GM20431 (cell line): ENCODE measurements around the gene ERBB2.

ENCODE experiments used
- in situ Hi-C: fragments of 300-500 bp; cut with MseI, MboI; formaldehyde crosslinking; loops from one replicate; pipeline ENCODE4 v1.15.0; 2020; ENCODE audit warnings: low sequenced_read_pairs; ENCODE audit not compliant: unreplicated experiment

Gene ERBB2

GRCh38 chr17:39699818-39700147 is at the start of gene ERBB2:
ERBB2 (plus strand) TSS chr17:39700064; CDS start chr17:39700239, 175 bp downstream.
- in situ Hi-C loops: no loop called here

GRCh38 chr17:39650121-39650579 is 49.7 kb upstream of the ERBB2 start:
- in situ Hi-C loops: no loop called here

- in situ Hi-C loops: no loop called here
Measured at GRCh38 chr17:39651923-39652586, 47.8 kb upstream of the ERBB2 start.

GRCh38 chr17:39652587-39653315 is 47.1 kb upstream of the ERBB2 start:
- in situ Hi-C loops: no loop called here

GRCh38 chr17:39653316-39653661 is 46.6 kb upstream of the ERBB2 start:
- in situ Hi-C loops: no loop called here

- in situ Hi-C loops: no loop called here
Measured at GRCh38 chr17:39653662-39654331, 46.1 kb upstream of the ERBB2 start.

GRCh38 chr17:39655105-39655504 is 44.8 kb upstream of the ERBB2 start:
- in situ Hi-C loops: no loop called here

- in situ Hi-C loops: no loop called here
Measured at GRCh38 chr17:39658346-39658745, 41.5 kb upstream of the ERBB2 start.

- in situ Hi-C loops: no loop called here
Measured at GRCh38 chr17:39658760-39659159, 41.1 kb upstream of the ERBB2 start.

GRCh38 chr17:39659279-39660010 is 40.4 kb upstream of the ERBB2 start:
- in situ Hi-C loops: no loop called here

GRCh38 chr17:39660011-39660360 is 39.9 kb upstream of the ERBB2 start:
- in situ Hi-C loops: no loop called here

- in situ Hi-C loops: no loop called here
Measured at GRCh38 chr17:39660397-39661385, 39.2 kb upstream of the ERBB2 start.

- in situ Hi-C loops: no loop called here
Measured at GRCh38 chr17:39661744-39662541, 37.9 kb upstream of the ERBB2 start.

- in situ Hi-C loops: no loop called here
Measured at GRCh38 chr17:39662551-39663339, 37.1 kb upstream of the ERBB2 start.

GRCh38 chr17:39663340-39663687 is 36.5 kb upstream of the ERBB2 start:
- in situ Hi-C loops: no loop called here

- in situ Hi-C loops: no loop called here
Measured at GRCh38 chr17:39663688-39664580, 35.9 kb upstream of the ERBB2 start.
